A673 (cell line): ENCODE measurements around the gene FPGS. TPM values are rescaled to one million over a fixed set of nuclear protein-coding genes. Genes with fewer than 3 reads are reported as not detected.
A peak's percentile ranks its signal among the peaks of the same experiment; 100 is the strongest.

Experiments
- BruUV-seq: library from RNA; stranded (reverse); fragments of 400-500 nt; replicated peaks from 2 replicates; lab custom pipeline; 2021; lab: Mats Ljungman, UMichigan
- CTCF ChIA-PET: fragments of 300-600 bp; sonication (Branson Sonifier 250); formaldehyde crosslinking; loops from one replicate; lab custom pipeline; 2022; ENCODE audit warnings: antibody characterized with exemption; lab: Charles Lee
- POLR2A ChIA-PET: fragments of 300-600 bp; sonication (Branson Sonifier 250); formaldehyde crosslinking; loops from one replicate; lab custom pipeline; 2022; ENCODE audit warnings: antibody characterized with exemption; ENCODE audit not compliant: low non-redundant PET; lab: Charles Lee
- DNase-seq: peaks from one replicate; pipeline ENCODE4 v3.0.0-alpha.2; 2015; ENCODE audit warnings: low spot score
- H3K27ac ChIP-seq: fragments of 200-600 bp; sonication (generic); 2 replicates; pipeline ENCODE4 v1.5.1; 2016; ENCODE audit warnings: mixed run types, low read depth, mild to moderate bottlenecking, mixed read lengths, antibody characterized with exemption, low read length; ENCODE audit not compliant: poor library complexity, severe bottlenecking
- H3K27me3 ChIP-seq: fragments of 200-600 bp; sonication (generic); replicated peaks from 2 replicates; pipeline ENCODE4 v1.6.1; 2017; ENCODE audit warnings: mixed run types, low read depth, mild to moderate bottlenecking, mixed read lengths, antibody characterized with exemption, low read length; ENCODE audit not compliant: insufficient read depth, poor library complexity
- H3K36me3 ChIP-seq: fragments of 200-600 bp; sonication (generic); 2 replicates; pipeline ENCODE4 v1.6.1; 2016; ENCODE audit warnings: mixed run types, mild to moderate bottlenecking, mixed read lengths, antibody characterized with exemption, low read length; ENCODE audit not compliant: insufficient read depth, poor library complexity, severe bottlenecking
- H3K4me1 ChIP-seq: fragments of 200-600 bp; sonication (generic); 2 replicates; pipeline ENCODE4 v1.6.1; 2017; ENCODE audit warnings: mixed run types, mild to moderate bottlenecking, mixed read lengths, antibody characterized with exemption, low read length; ENCODE audit not compliant: insufficient read depth, poor library complexity, severe bottlenecking
- H3K4me3 ChIP-seq: fragments of 200-600 bp; sonication (generic); 2 replicates; pipeline ENCODE4 v1.5.1; 2016; ENCODE audit warnings: low read depth, mixed run types, mild to moderate bottlenecking, mixed read lengths, low read length; ENCODE audit not compliant: poor library complexity, severe bottlenecking
- H3K9me3 ChIP-seq: fragments of 200-600 bp; sonication (generic); 2 replicates; pipeline ENCODE4 v1.6.1; 2016; ENCODE audit warnings: mixed run types, low read depth, mild to moderate bottlenecking, mixed read lengths, antibody characterized with exemption, low read length; ENCODE audit not compliant: poor library complexity, severe bottlenecking
- CTCF ChIP-seq: fragments of 300-800, 200-600 bp; sonication (generic); conservative IDR thresholded peaks from 2 replicates; pipeline ENCODE4 v1.5.1; 2017; ENCODE audit warnings: low read depth, mild to moderate bottlenecking, antibody characterized with exemption, low read length, moderate library complexity, mixed read lengths
- EZH2 ChIP-seq: fragments of 200-600 bp; sonication (generic); IDR thresholded peaks from 2 replicates; pipeline ENCODE4 v1.6.1; 2017; ENCODE audit warnings: borderline replicate concordance, low read depth, mild to moderate bottlenecking, mixed read lengths, antibody characterized with exemption, low read length; ENCODE audit not compliant: poor library complexity, severe bottlenecking
- intact Hi-C: fragments of 100-400 bp; cut with micrococcal nuclease; formaldehyde crosslinking; loops from one replicate; pipeline ENCODE4 v1.10.0; 2022; ENCODE audit not compliant: unreplicated experiment
- total RNA-seq: library from RNA; stranded (reverse); gene quantifications from 2 replicates; pipeline ENCODE4 v1.2.3, GENCODE V29; 2021

FPGS gene
- total RNA-seq, 1 experiment from 2014 or later: 74.9 TPM

GRCh38 chr9:127854184-127854806 is 51.6 kb downstream of the FPGS start, which contains the start of gene ENG:
Gene ENG, minus strand, starts transcription at chr9:127854658. Its CDS starts 303 bp downstream, at chr9:127854355.
- 0 out of 2 replicates have a peak, but pooled peaks have one; percentile 14 for TF ChIP-seq CTCF
- TF ChIP-seq EZH2: no peak
- POLR2A ChIA-PET: no interaction called here
- H3K4me3 ChIP-seq: peak within 1 kb of the TSS; percentile 77
- peak within 1 kb of the TSS; percentile 79 for H3K27ac ChIP-seq
- H3K36me3 ChIP-seq: no peaks in the 10 kb centered on the region
- H3K4me1 ChIP-seq: peaks cover 13% of the 10 kb centered on the region
- CTCF ChIA-PET: interaction anchor here (2.6 kb wide), 1 partner anchor 15 kb away, joined by 7 read pairs; no protein-coding TSS in a partner anchor
- intact Hi-C loops: no loop called here
- H3K9me3 ChIP-seq: peaks cover 3% of the 10 kb centered on the region
- peak; percentile 78 for DNase-seq
- TSS peak; percentile 32 for BruUV-seq
- no peaks in the 10 kb centered on the region for H3K27me3 ChIP-seq

GRCh38 chr9:127854960-127855359 is 52.3 kb downstream of the FPGS start:
- intact Hi-C loops: no loop called here
- no peaks in the 10 kb centered on the region for H3K9me3 ChIP-seq
- no peaks in the 10 kb centered on the region for H3K36me3 ChIP-seq
- no peaks in the 10 kb centered on the region for H3K27me3 ChIP-seq
- no peak overlapping the region for H3K27ac ChIP-seq
- H3K4me1 ChIP-seq: peaks cover 13% of the 10 kb centered on the region
- ChIA-PET CTCF (interaction anchor here (0.7 to 2.6 kb wide), 2 partner anchors 14 to 52 kb away, joined by 3 to 7 read pairs; no protein-coding TSS in a partner anchor), POLR2A (no interaction called here)
- TF ChIP-seq EZH2 (no peak), CTCF (no peak)
- BruUV-seq: no TSS peak
- DNase-seq: no peak
- H3K4me3 ChIP-seq: peak overlapping the region; percentile 77

GRCh38 chr9:127855522-127855921 is 52.8 kb downstream of the FPGS start:
- Histone ChIP-seq H3K4me3 (no peak overlapping the region), H3K27ac (no peak overlapping the region), H3K9me3 (no peaks in the 10 kb centered on the region), H3K36me3 (no peaks in the 10 kb centered on the region), H3K4me1 (peaks cover 13% of the 10 kb centered on the region), H3K27me3 (no peaks in the 10 kb centered on the region)
- POLR2A ChIA-PET: no interaction called here
- CTCF ChIA-PET: interaction anchor here (0.6 to 0.7 kb wide), 2 partner anchors 52 to 121 kb away, joined by 3 read pairs; partner anchors contain the start of gene TOR2A
- BruUV-seq: no TSS peak
- no peak for DNase-seq
- TF ChIP-seq EZH2 (no peak), CTCF (no peak)
- intact Hi-C loops: no loop called here
